HL-60 (cell line): ENCODE results near the gene ARMC9.
"Not testable (repeated sequence)": the region's sequence is repeated elsewhere in the genome, so short reads cannot be mapped to it uniquely, and the experiment has no call there.

Experiments
- DNase-seq, 2 experiments: peaks; one replicate each; pipeline ENCODE4 v3.0.0-alpha.2; 2010 to 2020; ENCODE audit warnings: low read depth in 1 of 2, low spot score in 1 of 2
- H3K27ac ChIP-seq: fragments of 250-450 bp; sonication (Bioruptor Pico); replicated peaks from 2 replicates; pipeline ENCODE4 v1.5.1; 2020; ENCODE audit warnings: mild to moderate bottlenecking, moderate library complexity
- H3K27me3 ChIP-seq: fragments of 250-450 bp; sonication (Bioruptor Pico); 2 replicates; pipeline ENCODE4 v1.5.1; 2021; ENCODE audit warnings: mild to moderate bottlenecking, moderate library complexity; ENCODE audit not compliant: insufficient read depth, poor library complexity, severe bottlenecking
- H3K4me3 ChIP-seq: replicated peaks from 2 replicates; pipeline ENCODE4 v1.5.1; 2011; ENCODE audit warnings: mild to moderate bottlenecking, control low read depth, low read length; ENCODE audit not compliant: insufficient read depth
- CTCF ChIP-seq: IDR thresholded peaks from one replicate; pipeline ENCODE4 v1.5.1; 2011; ENCODE audit warnings: low read length, control low read depth, inconsistent platforms; ENCODE audit not compliant: insufficient read depth
- GABPA ChIP-seq: IDR thresholded peaks from 2 replicates; pipeline ENCODE4 v1.6.1; 2012; ENCODE audit warnings: low read depth
- POLR2AphosphoS5 ChIP-seq: IDR thresholded peaks from 2 replicates; pipeline ENCODE4 v1.6.1; 2012; ENCODE audit warnings: low read depth
- SPI1 ChIP-seq: IDR thresholded peaks from 2 replicates; pipeline ENCODE4 v1.6.1; 2012; ENCODE audit warnings: low read depth, mild to moderate bottlenecking, borderline replicate concordance
- TF ChIP-seq, protein P1 (sequence below): IDR thresholded peaks from 2 replicates; pipeline ENCODE4 v1.6.1; 2012; ENCODE audit warnings: low read depth; ENCODE audit not compliant: insufficient replicate concordance

The ARMC9 gene

GRCh38 chr2:231405601-231406367 is 207.4 kb downstream of the ARMC9 start:
- H3K4me3 ChIP-seq, H3K27me3 ChIP-seq, H3K27ac ChIP-seq, DNase-seq: not testable (repeated sequence)
- peak; percentile 0 for TF ChIP-seq CTCF

DNA sequence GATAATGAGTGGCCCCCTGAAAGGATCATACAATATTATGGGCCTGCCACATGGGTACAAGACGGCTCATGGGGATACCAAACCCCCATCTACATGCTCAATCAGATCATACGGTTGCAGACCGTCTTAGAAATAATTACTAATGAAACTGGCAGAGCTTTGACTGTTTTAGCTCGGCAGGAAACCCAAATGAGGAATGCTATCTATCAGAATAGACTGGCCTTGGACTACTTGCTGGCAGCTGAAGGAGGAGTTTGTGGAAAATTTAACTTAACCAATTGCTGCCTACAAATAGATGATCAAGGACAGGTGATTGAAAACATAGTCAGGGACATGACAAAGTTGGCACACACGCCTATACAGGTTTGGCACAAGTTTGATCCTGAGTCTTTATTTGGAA is 209.3 kb downstream of the ARMC9 start:
- not testable (repeated sequence) for DNase-seq, H3K4me3 ChIP-seq, H3K27me3 ChIP-seq, H3K27ac ChIP-seq

GRCh38 chr2:231408304-231408703 is 209.9 kb downstream of the ARMC9 start:
- not testable (repeated sequence) for H3K27me3 ChIP-seq, H3K4me3 ChIP-seq, DNase-seq, H3K27ac ChIP-seq

DNA sequence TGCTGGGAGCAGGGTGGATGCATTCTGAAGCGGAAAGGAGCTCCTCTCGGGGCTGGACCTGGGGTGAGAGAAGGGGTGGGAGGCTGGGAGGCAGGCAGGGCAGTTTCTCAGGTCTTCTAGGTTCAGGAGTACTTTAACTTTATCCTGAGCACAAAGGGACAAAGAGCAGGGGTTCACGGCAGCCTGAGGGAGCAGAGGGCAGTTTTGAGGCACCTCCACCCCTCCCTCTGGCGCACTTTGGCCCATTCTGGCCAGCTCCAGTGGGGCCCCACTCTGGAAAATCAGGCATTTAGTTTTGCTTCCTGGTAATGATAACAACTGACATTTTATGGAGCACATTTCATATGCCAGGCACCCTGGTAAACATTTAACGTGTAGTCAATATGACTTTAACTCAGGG is 211.3 kb downstream of the ARMC9 start:
- Histone ChIP-seq H3K4me3 (no peak overlapping the region), H3K27me3 (no peaks in the 10 kb centered on the region), H3K27ac (no peak overlapping the region)
- TF ChIP-seq POLR2AphosphoS5 (no peak), GABPA (no peak), SPI1 (no peak), CTCF (no peak)
- TF ChIP-seq, protein P1, sequence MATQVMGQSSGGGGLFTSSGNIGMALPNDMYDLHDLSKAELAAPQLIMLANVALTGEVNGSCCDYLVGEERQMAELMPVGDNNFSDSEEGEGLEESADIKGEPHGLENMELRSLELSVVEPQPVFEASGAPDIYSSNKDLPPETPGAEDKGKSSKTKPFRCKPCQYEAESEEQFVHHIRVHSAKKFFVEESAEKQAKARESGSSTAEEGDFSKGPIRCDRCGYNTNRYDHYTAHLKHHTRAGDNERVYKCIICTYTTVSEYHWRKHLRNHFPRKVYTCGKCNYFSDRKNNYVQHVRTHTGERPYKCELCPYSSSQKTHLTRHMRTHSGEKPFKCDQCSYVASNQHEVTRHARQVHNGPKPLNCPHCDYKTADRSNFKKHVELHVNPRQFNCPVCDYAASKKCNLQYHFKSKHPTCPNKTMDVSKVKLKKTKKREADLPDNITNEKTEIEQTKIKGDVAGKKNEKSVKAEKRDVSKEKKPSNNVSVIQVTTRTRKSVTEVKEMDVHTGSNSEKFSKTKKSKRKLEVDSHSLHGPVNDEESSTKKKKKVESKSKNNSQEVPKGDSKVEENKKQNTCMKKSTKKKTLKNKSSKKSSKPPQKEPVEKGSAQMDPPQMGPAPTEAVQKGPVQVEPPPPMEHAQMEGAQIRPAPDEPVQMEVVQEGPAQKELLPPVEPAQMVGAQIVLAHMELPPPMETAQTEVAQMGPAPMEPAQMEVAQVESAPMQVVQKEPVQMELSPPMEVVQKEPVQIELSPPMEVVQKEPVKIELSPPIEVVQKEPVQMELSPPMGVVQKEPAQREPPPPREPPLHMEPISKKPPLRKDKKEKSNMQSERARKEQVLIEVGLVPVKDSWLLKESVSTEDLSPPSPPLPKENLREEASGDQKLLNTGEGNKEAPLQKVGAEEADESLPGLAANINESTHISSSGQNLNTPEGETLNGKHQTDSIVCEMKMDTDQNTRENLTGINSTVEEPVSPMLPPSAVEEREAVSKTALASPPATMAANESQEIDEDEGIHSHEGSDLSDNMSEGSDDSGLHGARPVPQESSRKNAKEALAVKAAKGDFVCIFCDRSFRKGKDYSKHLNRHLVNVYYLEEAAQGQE, result no peak
- no peak for DNase-seq

DNA sequence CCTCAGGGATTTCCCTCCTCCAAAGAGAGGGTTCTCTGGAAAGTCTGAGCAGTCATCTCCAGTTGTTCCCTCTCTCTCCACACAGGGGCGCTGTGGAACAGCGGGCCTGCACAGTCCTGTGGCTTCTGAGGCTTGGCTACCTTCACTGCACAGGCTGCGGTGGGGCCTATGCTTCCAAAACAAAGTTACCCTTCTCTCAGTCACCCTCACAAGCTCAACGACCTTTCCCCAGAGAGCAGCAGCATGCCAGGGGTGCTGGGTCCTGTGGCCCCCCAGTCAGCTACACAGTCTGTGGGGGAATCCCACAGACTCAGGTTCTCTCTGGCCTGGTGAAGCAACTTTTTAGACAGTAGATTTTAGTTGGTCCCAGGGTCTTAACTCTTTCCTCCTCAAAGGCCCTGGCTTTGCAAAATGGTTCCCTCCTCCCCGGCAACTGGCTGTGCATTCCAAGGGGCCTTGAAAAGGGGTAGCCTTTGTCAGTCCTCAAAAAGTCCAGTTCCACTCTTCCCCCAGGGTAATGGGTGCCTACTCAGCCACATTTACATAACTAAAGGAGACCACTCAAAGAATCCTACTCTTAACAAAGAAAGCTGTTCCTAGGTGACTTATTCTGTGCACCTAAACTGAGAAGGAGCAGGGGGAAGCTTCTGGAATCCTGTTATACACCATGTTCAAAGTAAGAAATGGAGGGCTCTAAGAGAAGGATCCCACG is 212.0 kb downstream of the ARMC9 start:
- TF ChIP-seq POLR2AphosphoS5 (no peak), GABPA (no peak), SPI1 (no peak)
- Histone ChIP-seq H3K4me3 (no peak overlapping the region), H3K27ac (no peak overlapping the region), H3K27me3 (no peaks in the 10 kb centered on the region)
- DNase-seq, result no peak

- TF ChIP-seq SPI1, result no peak
- no peak for TF ChIP-seq POLR2AphosphoS5
- no peak for TF ChIP-seq GABPA
- TF ChIP-seq, protein P1, result no peak
- no peak for TF ChIP-seq CTCF
- no peak for DNase-seq
- Histone ChIP-seq H3K27me3 (no peaks in the 10 kb centered on the region), H3K4me3 (no peak overlapping the region), H3K27ac (no peak overlapping the region)
Measured at GRCh38 chr2:231411237-231411636, 212.8 kb downstream of the ARMC9 start.
